Endothelial cell of umbilical vein (primary cell): Measurements from ENCODE around the gene LRWD1. TPM values are rescaled to one million over a fixed set of nuclear protein-coding genes. Genes with fewer than 3 reads are reported as not detected.

Experiments
- BruUV-seq: library from RNA; stranded (reverse); fragments of 400-500 nt; replicated peaks from 2 replicates; lab custom pipeline; 2021; lab: Mats Ljungman, UMichigan
- CTCF ChIA-PET: fragments of 300-600, 350-600 bp; sonication (Branson Sonifier 250); formaldehyde crosslinking; loops from one replicate; lab custom pipeline; 2021; ENCODE audit warnings: antibody characterized with exemption, inconsistent platforms; lab: Charles Lee
- POLR2A ChIA-PET: fragments of 300-600, 350-600 bp; sonication (Branson Sonifier 250); formaldehyde crosslinking; loops from one replicate; lab custom pipeline; 2021; ENCODE audit warnings: antibody characterized with exemption, inconsistent platforms; lab: Charles Lee
- DNase-seq: peaks from one replicate; pipeline ENCODE4 v3.0.0-alpha.2; 2011; ENCODE audit warnings: low read depth, low spot score
- FAIRE-seq: peaks from 2 replicates; lab custom pipeline; 2011; peaks lifted over from hg19 to GRCh38; lab: Jason Lieb, UNC
- H2AFZ ChIP-seq: 2 replicates; pipeline ENCODE4 v1.6.0; 2012; ENCODE audit warnings: low read depth, low read length, control low read depth, inconsistent platforms
- H3K27ac ChIP-seq: 2 replicates; pipeline ENCODE4 v1.5.1; 2011; ENCODE audit warnings: low read depth, mild to moderate bottlenecking, control low read depth, low read length, moderate library complexity; ENCODE audit not compliant: insufficient read depth
- H3K27me3 ChIP-seq, 2 experiments: 2 replicates each; pipeline versions ENCODE4 v1.6.0 to v1.6.1; 2011; ENCODE audit warnings: low read length in 2 of 2, mixed read lengths in 1 of 2; ENCODE audit not compliant: control insufficient read depth in 2 of 2, insufficient read depth in 2 of 2
- H3K36me3 ChIP-seq, 2 experiments: 2 replicates in 1 of 2; 3 replicates in 1 of 2; pipeline ENCODE4 v1.5.1; 2011; ENCODE audit warnings: low read length in 2 of 2, mild to moderate bottlenecking in 1 of 2, moderate library complexity in 1 of 2; ENCODE audit not compliant: control insufficient read depth in 2 of 2, insufficient read depth in 2 of 2; ENCODE audit errors: extremely low read depth in 1 of 2
- H3K4me1 ChIP-seq: 3 replicates; pipeline ENCODE4 v1.5.1; 2011; ENCODE audit warnings: mild to moderate bottlenecking, low read length; ENCODE audit not compliant: control insufficient read depth, insufficient read depth; ENCODE audit errors: extremely low read depth
- H3K4me2 ChIP-seq: 2 replicates; pipeline ENCODE4 v1.6.1; 2011; ENCODE audit warnings: low read length, control low read depth, mixed read lengths; ENCODE audit not compliant: insufficient read depth
- H3K4me3 ChIP-seq, 3 experiments: fragments of 200-600 bp in 1 of 3; sonication (generic), shearing (Covaris generic) in 1 of 3; replicated peaks in 1 of 3; 2 replicates each; pipeline ENCODE4 v1.5.1; 2011 to 2016; ENCODE audit warnings: control low read depth in 3 of 3, low read length in 3 of 3, mild to moderate bottlenecking in 2 of 3, inconsistent platforms in 1 of 3, low read depth in 1 of 3, moderate library complexity in 1 of 3; ENCODE audit not compliant: insufficient read depth in 1 of 3
- H3K79me2 ChIP-seq: 2 replicates; pipeline ENCODE4 v1.6.0; 2012; ENCODE audit warnings: low read length, inconsistent platforms; ENCODE audit not compliant: control insufficient read depth, insufficient read depth
- H3K9ac ChIP-seq: replicated peaks from 2 replicates; pipeline ENCODE3; 2011; ENCODE audit warnings: low read length, control low read depth; ENCODE audit not compliant: insufficient read depth; ENCODE audit errors: extremely low read depth
- H3K9me1 ChIP-seq: replicated peaks from 3 replicates; pipeline ENCODE4 v1.6.0; 2011; ENCODE audit warnings: mild to moderate bottlenecking, low read length; ENCODE audit not compliant: control insufficient read depth, insufficient read depth; ENCODE audit errors: extremely low read depth
- H3K9me3 ChIP-seq: replicated peaks from 2 replicates; pipeline ENCODE4 v1.5.1; 2012; ENCODE audit warnings: low read length, inconsistent platforms; ENCODE audit not compliant: control insufficient read depth, insufficient read depth
- H4K20me1 ChIP-seq: replicated peaks from 2 replicates; pipeline ENCODE3; 2011; ENCODE audit warnings: mild to moderate bottlenecking, low read length; ENCODE audit not compliant: control insufficient read depth, insufficient read depth; ENCODE audit errors: extremely low read depth
- CTCF ChIP-seq, 2 donors: IDR thresholded peaks; 1 replicate in 1 of 2; 2 replicates in 1 of 2; pipeline ENCODE4 v1.5.1; 2011; ENCODE audit warnings: low read length in 2 of 2, mild to moderate bottlenecking in 2 of 2, moderate library complexity in 2 of 2, control low read depth in 1 of 2, inconsistent platforms in 1 of 2, low read depth in 1 of 2; ENCODE audit not compliant: insufficient read depth in 1 of 2; ENCODE audit errors: extremely low read depth in 1 of 2
- EZH2 ChIP-seq: IDR thresholded peaks from 2 replicates; pipeline ENCODE4 v1.6.1; 2012; ENCODE audit warnings: borderline replicate concordance, low read depth, mild to moderate bottlenecking, moderate library complexity, low read length, inconsistent platforms; ENCODE audit not compliant: severe bottlenecking
- FOS ChIP-seq: IDR thresholded peaks from 2 replicates; pipeline ENCODE4 v1.6.1; 2011; ENCODE audit warnings: mild to moderate bottlenecking, low read length, moderate library complexity, borderline replicate concordance; ENCODE audit not compliant: insufficient read depth
- GATA2 ChIP-seq: IDR thresholded peaks from 2 replicates; pipeline ENCODE4 v1.7.0; 2011; ENCODE audit warnings: low read depth, mild to moderate bottlenecking, moderate library complexity, mixed read lengths, low read length; ENCODE audit not compliant: insufficient read length, insufficient read depth
- JUN ChIP-seq: IDR thresholded peaks from 2 replicates; pipeline ENCODE4 v1.6.1; 2011; ENCODE audit warnings: borderline replicate concordance, low read depth; ENCODE audit not compliant: insufficient read length, insufficient read depth
- MAX ChIP-seq: IDR thresholded peaks from 2 replicates; pipeline ENCODE4 v1.6.1; 2011; ENCODE audit not compliant: insufficient read depth, insufficient read length
- MYC ChIP-seq: IDR thresholded peaks from one replicate; pipeline ENCODE4 v1.6.1; 2011; ENCODE audit warnings: mild to moderate bottlenecking, low read depth, low read length
- POLR2A ChIP-seq: IDR thresholded peaks from 2 replicates; pipeline ENCODE4 v1.6.1; 2012; ENCODE audit warnings: low read depth, mild to moderate bottlenecking, control low read depth, low read length
- POLR2AphosphoS5 ChIP-seq: IDR thresholded peaks from 2 replicates; pipeline ENCODE4 v1.6.1; 2012; ENCODE audit warnings: low read depth, mild to moderate bottlenecking, control low read depth, low read length, moderate library complexity; ENCODE audit not compliant: insufficient read depth
- dilution Hi-C: fragments of 300-500 bp; cut with MboI; formaldehyde crosslinking; loops from one replicate; pipeline ENCODE4 v1.15.0; 2019; ENCODE audit warnings: low sequenced_read_pairs; ENCODE audit not compliant: extremely low pct_ligation_motif_present
- intact Hi-C: fragments of 100-400 bp; cut with micrococcal nuclease; formaldehyde crosslinking; loops from one replicate; pipeline ENCODE4 v1.10.0; 2022
- polyA plus RNA-seq, 4 experiments: library from polyadenylated mRNA; depleted of rRNA in 3 of 4; stranded (reverse) in 3 of 4; unstranded in 1 of 4; fragments of >200 nt; gene quantifications; 2 replicates each; pipeline versions ENCODE4 v1.2.1 to v1.2.3, GENCODE V29; 2011 to 2012; ENCODE audit warnings: missing spikeins in 1 of 4
- total RNA-seq: library from RNA; stranded (reverse); gene quantifications from 2 replicates; pipeline ENCODE4 v1.2.3, GENCODE V29; 2021

Gene LRWD1
- total and polyA plus RNA-seq, 2 donors (not counting 3 experiments of a cell fraction or from before 2014, with no cell fraction given), result 21.7 to 22.7 TPM

DNA sequence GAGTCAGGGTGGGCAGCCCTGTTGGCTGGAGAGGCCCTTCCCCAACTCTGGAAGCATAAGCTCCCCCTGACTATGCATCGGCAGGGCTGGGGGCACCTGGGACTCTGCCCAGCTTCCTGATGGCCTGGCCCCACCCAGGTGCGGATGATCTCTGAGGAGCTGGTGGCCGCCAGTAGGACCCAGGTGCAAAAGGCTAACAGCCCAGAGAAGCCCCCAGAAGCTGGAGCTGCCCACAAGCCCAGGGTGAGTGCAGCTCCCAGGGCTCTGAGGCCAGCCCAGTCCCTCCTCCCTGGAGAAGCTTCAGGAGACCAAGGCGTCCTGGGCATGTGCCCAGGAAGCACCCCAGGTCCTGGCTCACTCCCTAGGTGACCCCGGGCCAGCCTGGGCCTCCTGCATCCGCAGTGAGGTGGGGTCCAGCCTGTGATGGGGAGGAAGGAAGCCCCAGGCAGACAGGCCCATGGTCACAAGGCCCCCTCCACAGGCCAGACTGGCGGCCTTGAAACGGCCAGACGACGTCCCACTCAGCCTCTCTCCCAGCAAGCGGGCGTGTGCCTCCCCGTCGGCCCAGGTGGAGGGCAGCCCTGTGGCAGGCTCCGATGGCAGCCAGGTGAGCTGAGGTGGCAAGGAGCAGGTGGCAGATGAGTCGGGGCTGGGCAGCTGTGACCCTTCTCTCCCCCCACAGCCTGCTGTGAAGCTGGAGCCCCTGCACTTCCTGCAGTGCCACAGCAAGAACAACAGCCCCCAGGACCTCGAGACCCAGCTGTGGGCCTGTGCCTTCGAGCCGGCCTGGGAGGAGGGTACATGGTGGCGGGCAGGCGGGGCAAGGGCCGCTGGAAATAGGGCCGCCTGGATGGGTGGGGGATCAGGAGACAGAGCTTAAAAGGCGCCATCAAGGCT is 3.0 kb downstream of the LRWD1 start:
- Histone ChIP-seq H3K4me2 (no peak overlapping the region), H3K27me3 (no peaks in the 10 kb centered on the region), H4K20me1 (no peaks in the 10 kb centered on the region), H3K9me1 (no peaks in the 10 kb centered on the region), H3K4me1 (peaks cover 9% of the 10 kb centered on the region), H3K36me3 (peaks cover 2 to 14% of the 10 kb centered on the region in 2 experiments), H3K79me2 (peaks cover 6% of the 10 kb centered on the region), H3K9ac (no peak overlapping the region), H3K27ac (no peak overlapping the region), H3K4me3 (no peak overlapping the region), H2AFZ (no peak overlapping the region), H3K9me3 (no peaks in the 10 kb centered on the region)
- DNase-seq (no peak), FAIRE-seq (no peak)
- POLR2A ChIA-PET, result no interaction called here
- dilution Hi-C loops, result no loop called here
- CTCF ChIA-PET, result interaction anchor here (0.6 to 1.8 kb wide), 6 partner anchors 9 to 55 kb away, joined by 3 to 8 read pairs (median 3); no protein-coding TSS in a partner anchor
- no peak for TF ChIP-seq MAX
- no peak for TF ChIP-seq EZH2
- no peak for TF ChIP-seq MYC
- TF ChIP-seq POLR2A, result no peak
- TF ChIP-seq POLR2AphosphoS5, result no peak
- TF ChIP-seq FOS, result no peak
- TF ChIP-seq CTCF (IDR thresholded peaks at IDR 0.05; ENCODE audit: extremely low read depth in 1 of 2, insufficient read depth in 1 of 2, low read depth in 1 of 2, low read length in 2 of 2), result no peak
- no peak for TF ChIP-seq JUN
- TF ChIP-seq GATA2, result no peak
- BruUV-seq, result no TSS peak
- intact Hi-C loops, result no loop called here
